IMR-90 (cell line): ENCODE measurements around the gene BCCIP. TPM values are rescaled to one million over a fixed set of nuclear protein-coding genes. Genes with fewer than 3 reads are reported as not detected.

Experiments used
- ATAC-seq: fragments of 200-7000 bp; cut with Tn5 transposase; 2 replicates; pipeline ENCODE4 v1.9.1; 2020; ENCODE audit warnings: low read depth, mild to moderate bottlenecking, moderate library complexity
- BruUV-seq: library from RNA; stranded (reverse); fragments of 400-500 nt; replicated peaks from 2 replicates; lab custom pipeline; 2021; lab: Mats Ljungman, UMichigan
- CTCF ChIA-PET: fragments of 300-600 bp; formaldehyde crosslinking; extraction: SDS; loops from one replicate; lab custom pipeline; 2021; ENCODE audit warnings: antibody characterized with exemption; lab: Yijun Ruan, JAX
- POLR2A ChIA-PET: fragments of 300-600 bp; sonication (Branson Sonifier 250); formaldehyde crosslinking; loops from one replicate; lab custom pipeline; 2022; ENCODE audit warnings: antibody characterized with exemption; ENCODE audit not compliant: unreplicated experiment; lab: Charles Lee
- DNase-seq: peaks from one replicate; pipeline ENCODE4 v3.0.0; 2013
- H2AFZ ChIP-seq: replicated peaks from 2 replicates; pipeline ENCODE3; 2013; ENCODE audit warnings: low read length, mild to moderate bottlenecking; ENCODE audit not compliant: poor library complexity
- H2AK5ac ChIP-seq: 2 replicates; pipeline ENCODE4 v1.6.1; 2013; ENCODE audit warnings: low read depth, low read length, inconsistent platforms
- H2AK9ac ChIP-seq: replicated peaks from 2 replicates; pipeline ENCODE3; 2013; ENCODE audit warnings: mild to moderate bottlenecking, low read depth, low read length, moderate library complexity; ENCODE audit not compliant: poor library complexity
- H2BK120ac ChIP-seq: 2 replicates; pipeline ENCODE4 v1.6.1; 2013; ENCODE audit warnings: low read depth, low read length, inconsistent platforms
- H2BK15ac ChIP-seq: 3 replicates; pipeline ENCODE4 v1.6.1; 2013; ENCODE audit warnings: low read depth, low read length, inconsistent platforms
- H2BK20ac ChIP-seq: 2 replicates; pipeline ENCODE4 v1.6.1; 2013; ENCODE audit warnings: low read depth, mild to moderate bottlenecking, inconsistent platforms, low read length, moderate library complexity
- H2BK5ac ChIP-seq: 2 replicates; pipeline ENCODE4 v1.6.1; 2013; ENCODE audit warnings: mild to moderate bottlenecking, low read depth, low read length, inconsistent platforms; ENCODE audit not compliant: poor library complexity, severe bottlenecking
- H3K14ac ChIP-seq: replicated peaks from 2 replicates; pipeline ENCODE4 v1.6.1; 2013; ENCODE audit warnings: low read depth, low read length, inconsistent platforms
- H3K18ac ChIP-seq: 2 replicates; pipeline ENCODE4 v1.6.1; 2013; ENCODE audit warnings: low read depth, low read length, control low read depth
- H3K23ac ChIP-seq: 2 replicates; pipeline ENCODE4 v1.6.1; 2013; ENCODE audit warnings: low read depth, low read length, inconsistent platforms
- H3K27ac ChIP-seq: 2 replicates; pipeline ENCODE4 v1.5.1; 2013; ENCODE audit warnings: mild to moderate bottlenecking, control low read depth, low read length; ENCODE audit not compliant: insufficient read depth
- H3K27me3 ChIP-seq: 2 replicates; pipeline ENCODE4 v1.6.1; 2013; ENCODE audit warnings: low read length; ENCODE audit not compliant: control insufficient read depth, insufficient read depth
- H3K36me3 ChIP-seq: 2 replicates; pipeline ENCODE4 v1.6.1; 2013; ENCODE audit warnings: low read length, mixed read lengths; ENCODE audit not compliant: control insufficient read depth, insufficient read depth
- H3K4ac ChIP-seq: 2 replicates; pipeline ENCODE4 v1.6.1; 2013; ENCODE audit warnings: low read depth, low read length, inconsistent platforms
- H3K4me1 ChIP-seq: 2 replicates; pipeline ENCODE4 v1.6.1; 2013; ENCODE audit warnings: low read length, mixed read lengths; ENCODE audit not compliant: control insufficient read depth, insufficient read depth
- H3K4me2 ChIP-seq: 2 replicates; pipeline ENCODE4 v1.6.1; 2013; ENCODE audit warnings: low read depth, mild to moderate bottlenecking, control low read depth, low read length, moderate library complexity
- H3K4me3 ChIP-seq: 2 replicates; pipeline ENCODE4 v1.5.1; 2013; ENCODE audit warnings: low read depth, mild to moderate bottlenecking, control low read depth, low read length, moderate library complexity; ENCODE audit not compliant: insufficient read depth
- H3K56ac ChIP-seq: 2 replicates; pipeline ENCODE4 v1.6.1; 2013; ENCODE audit warnings: low read length, inconsistent platforms; ENCODE audit not compliant: insufficient read depth; ENCODE audit errors: extremely low read depth
- H3K79me1 ChIP-seq, 2 experiments: 2 replicates each; pipeline ENCODE4 v1.6.1; 2013; ENCODE audit warnings: low read length in 2 of 2, inconsistent platforms in 1 of 2, low read depth in 1 of 2
- H3K9ac ChIP-seq: 2 replicates; pipeline ENCODE4 v1.6.1; 2013; ENCODE audit warnings: low read depth, low read length, control low read depth
- H3K9me1 ChIP-seq: 2 replicates; pipeline ENCODE4 v1.6.1; 2013; ENCODE audit warnings: low read length, inconsistent platforms; ENCODE audit not compliant: insufficient read depth
- H3K9me3 ChIP-seq: 2 replicates; pipeline ENCODE4 v1.6.1; 2013; ENCODE audit warnings: low read length; ENCODE audit not compliant: control insufficient read depth, insufficient read depth
- H4K20me1 ChIP-seq: 2 replicates; pipeline ENCODE4 v1.6.1; 2013; ENCODE audit warnings: low read length, inconsistent platforms; ENCODE audit not compliant: insufficient read depth
- H4K5ac ChIP-seq: 2 replicates; pipeline ENCODE4 v1.6.1; 2013; ENCODE audit warnings: mild to moderate bottlenecking, low read depth, low read length, control low read depth
- H4K8ac ChIP-seq, 2 experiments: 2 replicates each; pipeline ENCODE4 v1.6.1; 2013; ENCODE audit warnings: low read depth in 2 of 2, low read length in 2 of 2, control low read depth in 1 of 2, inconsistent platforms in 1 of 2
- H4K91ac ChIP-seq: 2 replicates; pipeline ENCODE4 v1.6.1; 2013; ENCODE audit warnings: low read depth, low read length, inconsistent platforms; ENCODE audit not compliant: insufficient read depth
- CEBPB ChIP-seq: IDR thresholded peaks from 2 replicates; pipeline ENCODE4 v1.6.1; 2012; ENCODE audit warnings: low read depth, low read length, improper control_type of control experiment
- ELK1 ChIP-seq: fragments of 150-350 bp; IDR thresholded peaks from 2 replicates; pipeline ENCODE4 v1.6.1; 2016; ENCODE audit warnings: low read depth, mild to moderate bottlenecking, low read length, moderate library complexity, borderline replicate concordance
- FOS ChIP-seq: fragments of 150-350 bp; IDR thresholded peaks from 2 replicates; pipeline ENCODE4 v1.6.1; 2016; ENCODE audit warnings: low read depth, low read length
- MAFK ChIP-seq: IDR thresholded peaks from 2 replicates; pipeline ENCODE4 v1.6.1; 2012; ENCODE audit warnings: low read depth, low read length, improper control_type of control experiment
- MAZ ChIP-seq: IDR thresholded peaks from 2 replicates; pipeline ENCODE4 v1.6.1; 2012; ENCODE audit warnings: low read depth, mild to moderate bottlenecking, low read length, improper control_type of control experiment, moderate library complexity, borderline replicate concordance
- NFE2L2 ChIP-seq: fragments of 150-350 bp; IDR thresholded peaks from 2 replicates; pipeline ENCODE4 v1.6.1; 2016; ENCODE audit warnings: low read depth, mild to moderate bottlenecking, low read length
- POLR2A ChIP-seq: IDR thresholded peaks from 2 replicates; pipeline ENCODE4 v1.6.1; 2012; ENCODE audit warnings: mild to moderate bottlenecking, low read depth, low read length
- RAD21 ChIP-seq: IDR thresholded peaks from 2 replicates; pipeline ENCODE4 v1.6.1; 2012; ENCODE audit warnings: low read length, improper control_type of control experiment
- RCOR1 ChIP-seq: IDR thresholded peaks from 2 replicates; pipeline ENCODE4 v1.6.1; 2012; ENCODE audit warnings: mild to moderate bottlenecking, low read length, improper control_type of control experiment; ENCODE audit not compliant: insufficient replicate concordance
- RFX5 ChIP-seq: IDR thresholded peaks from 2 replicates; pipeline ENCODE4 v1.8.0; 2012; ENCODE audit warnings: low read depth, mild to moderate bottlenecking, low read length, moderate library complexity
- SMC3 ChIP-seq: fragments of 150-350 bp; IDR thresholded peaks from 2 replicates; pipeline ENCODE4 v1.6.1; 2016; ENCODE audit warnings: low read depth, mild to moderate bottlenecking, antibody characterized with exemption, low read length, moderate library complexity
- USF2 ChIP-seq: fragments of 150-350 bp; IDR thresholded peaks from 2 replicates; pipeline ENCODE4 v1.6.1; 2017; ENCODE audit warnings: mild to moderate bottlenecking, antibody characterized with exemption, low read length, low read depth
- WGBS, 2 experiments: methylation state at CpG; one replicate each; pipeline versions ENCODE4 v1.1.5 to v1.1.7; 2013; ENCODE audit warnings: missing lambda C conversion rate in 2 of 2; ENCODE audit not compliant: insufficient read length in 1 of 2; ENCODE audit errors: extremely low coverage in 2 of 2; 5-methylcytosine and 5-hydroxymethylcytosine counted together
- dilution Hi-C: fragments of 300-500 bp; cut with HindIII; formaldehyde crosslinking; loops from one replicate; pipeline ENCODE4 v1.14.3; 2018; ENCODE audit warnings: low sequenced_read_pairs; ENCODE audit not compliant: unreplicated experiment
- in situ Hi-C: fragments of 300-500 bp; cut with MboI; formaldehyde crosslinking; loops from 3 replicates; pipeline ENCODE4 v1.14.3; 2019; ENCODE audit warnings: low sequenced_read_pairs, inconsistent platforms, mixed read lengths
- intact Hi-C: fragments of 100-400 bp; cut with micrococcal nuclease; formaldehyde crosslinking; loops from 2 replicates; pipeline ENCODE4 v1.10.0; 2022
- polyA plus RNA-seq, 3 experiments: library from polyadenylated mRNA; depleted of rRNA; stranded (reverse); fragments of >200 nt; gene quantifications; 2 replicates each; pipeline ENCODE4 v1.2.3, GENCODE V29; 2012; ENCODE audit warnings: low replicate concordance in 1 of 3
- total RNA-seq: library from RNA; depleted of rRNA; stranded (reverse); fragments of >200 nt; gene quantifications from 2 replicates; pipeline ENCODE4 v1.2.3, GENCODE V29; 2012

BCCIP gene
- total and polyA plus RNA-seq, 2 of the 4 experiments (the other 2 are of a cell fraction) = 31.9 to 49.2 TPM

DNA sequence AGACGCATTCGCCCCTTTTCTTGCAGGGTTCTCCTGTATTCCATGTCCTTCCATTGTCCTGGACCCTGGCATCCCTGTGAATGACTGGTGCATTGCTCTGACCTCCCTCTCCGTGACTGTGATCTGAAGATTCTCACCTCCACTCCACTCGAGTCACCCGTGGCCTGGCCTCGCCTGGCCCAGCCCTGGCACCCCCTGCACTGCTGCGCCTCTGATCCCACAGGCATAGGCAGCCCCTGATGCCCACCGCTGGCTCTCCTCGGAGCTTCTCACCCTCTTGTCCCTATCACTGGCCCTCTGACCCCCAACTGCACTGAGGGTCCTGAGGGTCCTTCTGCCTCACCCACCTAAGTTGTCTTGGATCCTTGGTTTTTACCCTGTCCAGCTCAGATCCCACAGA lies 45.5 kb upstream of the BCCIP start:
- ChIA-PET POLR2A (no interaction called here), CTCF (no interaction called here)
- WGBS, 2 experiments = 60% methylated on average over 1 of the region's 9 CpGs; no CpG with 5 or more reads in 1 of the 2 experiments
- H3K4ac ChIP-seq = no peak overlapping the region
- ATAC-seq (no peak), DNase-seq (no peak)
- H4K91ac ChIP-seq = no peak overlapping the region
- H2BK5ac ChIP-seq = no peak overlapping the region
- H3K4me1 ChIP-seq = no peaks in the 10 kb centered on the region
- no peaks in the 10 kb centered on the region for H3K36me3 ChIP-seq
- H3K4me2 ChIP-seq = no peak overlapping the region
- dilution Hi-C loops = no loop called here
- H3K4me3 ChIP-seq = no peak overlapping the region
- TF ChIP-seq CEBPB (no peak), POLR2A (no peak), MAZ (no peak), FOS (no peak), SMC3 (no peak), ELK1 (no peak), USF2 (no peak), RAD21 (no peak), NFE2L2 (no peak), RCOR1 (no peak), RFX5 (no peak), MAFK (no peak)
- H2BK20ac ChIP-seq = no peak overlapping the region
- no peak overlapping the region for H2AK5ac ChIP-seq
- no peaks in the 10 kb centered on the region for H4K20me1 ChIP-seq
- no peaks in the 10 kb centered on the region for H3K9me3 ChIP-seq
- intact Hi-C loops = no loop called here
- no peak overlapping the region for H3K18ac ChIP-seq
- no peak overlapping the region for H2AK9ac ChIP-seq
- in situ Hi-C loops = no loop called here
- no peak overlapping the region for H2AFZ ChIP-seq
- H3K79me1 ChIP-seq = no peaks in the 10 kb centered on the region
- no peak overlapping the region for H3K9ac ChIP-seq
- H3K14ac ChIP-seq = no peak overlapping the region
- no peaks in the 10 kb centered on the region for H3K9me1 ChIP-seq
- no peak overlapping the region for H3K23ac ChIP-seq
- H3K56ac ChIP-seq = no peak overlapping the region
- H2BK15ac ChIP-seq = no peak overlapping the region
- H4K5ac ChIP-seq = no peak overlapping the region
- no peak overlapping the region for H4K8ac ChIP-seq
- H2BK120ac ChIP-seq = no peak overlapping the region
- BruUV-seq = no TSS peak
- no peak overlapping the region for H3K27ac ChIP-seq
- H3K27me3 ChIP-seq = peaks cover 3% of the 10 kb centered on the region; the same call in 1 of the 2 replicates
